MM.1S (cell line): Measurements from ENCODE around the gene SCN4B.

Source experiments
- CTCF ChIP-seq: fragments of 300-600 bp; sonication (generic); IDR thresholded peaks from 2 replicates; pipeline ENCODE4 v1.5.1; 2016; ENCODE audit warnings: antibody characterized with exemption, low read length, mixed read lengths
- EZH2phosphoT487 ChIP-seq: fragments of 300-600 bp; sonication (generic); IDR thresholded peaks from 2 replicates; pipeline ENCODE4 v1.6.1; 2018; ENCODE audit warnings: antibody characterized with exemption, low read length

GRCh38 chr11:118142809-118143208 is 9.8 kb downstream of the SCN4B start:
- TF ChIP-seq EZH2phosphoT487 (no peak), CTCF (no peak)
